Coronary artery (tissue), 2 donors: ENCODE measurements around the gene TRIM38.
"Not testable (repeated sequence)": the region's sequence is repeated elsewhere in the genome, so short reads cannot be mapped to it uniquely, and the experiment has no call there.

Source experiments
- DNase-seq: peaks from one replicate; pipeline ENCODE4 v3.0.0-alpha.2; 2017; ENCODE audit warnings: low spot score
- H3K27ac ChIP-seq, 2 donors: fragments of 200-600 bp; sonication (generic); one replicate each; pipeline ENCODE4 v1.5.1; 2016 to 2019
- H3K4me3 ChIP-seq: fragments of 200-600 bp; sonication (generic); 2 replicates; pipeline ENCODE4 v1.5.1; 2016; ENCODE audit warnings: mild to moderate bottlenecking, moderate library complexity
- TF ChIP-seq, protein P1 (sequence below): fragments of 200-600 bp; sonication (generic); IDR thresholded peaks from one replicate; pipeline ENCODE4 v1.5.1; 2019; ENCODE audit warnings: antibody characterized with exemption

The TRIM38 gene

DNA sequence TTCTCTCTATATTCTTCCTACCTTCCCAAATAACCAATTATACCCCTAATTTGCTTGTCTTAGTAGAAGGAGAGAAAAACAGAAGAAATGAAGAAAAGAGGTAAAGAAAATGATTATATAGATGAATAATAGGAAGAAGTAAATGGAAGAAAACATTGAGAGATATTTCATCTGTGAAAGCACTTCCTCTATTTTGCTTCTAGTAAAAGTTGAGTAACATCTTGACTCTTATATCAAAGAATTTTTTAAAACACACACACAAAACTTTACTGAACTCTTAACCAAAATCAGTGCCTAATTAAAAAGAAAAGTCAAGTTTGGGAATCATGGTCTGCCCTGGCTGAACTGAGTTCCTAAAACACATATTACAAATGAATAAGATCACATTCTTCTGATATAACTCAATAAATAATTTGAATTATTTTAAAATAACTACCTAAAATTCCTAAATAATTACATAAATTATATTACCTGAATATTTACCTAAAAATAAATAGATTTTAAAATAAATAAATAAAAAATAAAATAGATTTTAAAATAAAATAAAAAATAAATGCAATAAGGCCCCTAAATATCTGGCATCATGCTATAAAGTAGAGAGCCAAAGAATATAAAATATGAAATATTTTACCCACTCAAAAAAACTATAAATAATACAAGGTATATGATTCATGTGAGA lies 40.9 kb upstream of the TRIM38 start:
- no peak for DNase-seq
- TF ChIP-seq, protein P1, sequence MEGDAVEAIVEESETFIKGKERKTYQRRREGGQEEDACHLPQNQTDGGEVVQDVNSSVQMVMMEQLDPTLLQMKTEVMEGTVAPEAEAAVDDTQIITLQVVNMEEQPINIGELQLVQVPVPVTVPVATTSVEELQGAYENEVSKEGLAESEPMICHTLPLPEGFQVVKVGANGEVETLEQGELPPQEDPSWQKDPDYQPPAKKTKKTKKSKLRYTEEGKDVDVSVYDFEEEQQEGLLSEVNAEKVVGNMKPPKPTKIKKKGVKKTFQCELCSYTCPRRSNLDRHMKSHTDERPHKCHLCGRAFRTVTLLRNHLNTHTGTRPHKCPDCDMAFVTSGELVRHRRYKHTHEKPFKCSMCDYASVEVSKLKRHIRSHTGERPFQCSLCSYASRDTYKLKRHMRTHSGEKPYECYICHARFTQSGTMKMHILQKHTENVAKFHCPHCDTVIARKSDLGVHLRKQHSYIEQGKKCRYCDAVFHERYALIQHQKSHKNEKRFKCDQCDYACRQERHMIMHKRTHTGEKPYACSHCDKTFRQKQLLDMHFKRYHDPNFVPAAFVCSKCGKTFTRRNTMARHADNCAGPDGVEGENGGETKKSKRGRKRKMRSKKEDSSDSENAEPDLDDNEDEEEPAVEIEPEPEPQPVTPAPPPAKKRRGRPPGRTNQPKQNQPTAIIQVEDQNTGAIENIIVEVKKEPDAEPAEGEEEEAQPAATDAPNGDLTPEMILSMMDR, result no peak
- no peak overlapping the region for H3K4me3 ChIP-seq
- H3K27ac ChIP-seq, result no peak overlapping the region

DNA sequence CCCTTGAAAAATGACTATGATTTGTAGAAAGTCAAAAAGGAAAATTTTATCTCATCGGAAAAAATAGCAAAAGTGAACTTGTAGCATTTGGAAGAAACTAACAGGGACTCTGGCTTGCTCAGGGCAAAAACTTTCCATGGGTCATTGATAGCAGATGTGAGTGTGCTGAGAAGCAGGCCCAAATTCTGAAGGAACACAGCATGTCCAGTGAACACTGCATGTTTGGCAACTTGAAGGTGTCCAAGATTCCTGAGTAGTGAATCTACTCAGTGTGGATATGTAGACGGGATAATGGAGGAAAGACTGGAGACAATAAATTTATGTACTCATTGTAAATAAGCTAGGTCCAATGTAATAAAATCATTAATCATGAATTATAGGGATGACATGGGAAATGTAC lies 40.3 kb upstream of the TRIM38 start:
- no peak for DNase-seq
- no peak overlapping the region for H3K4me3 ChIP-seq
- TF ChIP-seq, protein P1, result no peak
- H3K27ac ChIP-seq, result no peak overlapping the region

DNA sequence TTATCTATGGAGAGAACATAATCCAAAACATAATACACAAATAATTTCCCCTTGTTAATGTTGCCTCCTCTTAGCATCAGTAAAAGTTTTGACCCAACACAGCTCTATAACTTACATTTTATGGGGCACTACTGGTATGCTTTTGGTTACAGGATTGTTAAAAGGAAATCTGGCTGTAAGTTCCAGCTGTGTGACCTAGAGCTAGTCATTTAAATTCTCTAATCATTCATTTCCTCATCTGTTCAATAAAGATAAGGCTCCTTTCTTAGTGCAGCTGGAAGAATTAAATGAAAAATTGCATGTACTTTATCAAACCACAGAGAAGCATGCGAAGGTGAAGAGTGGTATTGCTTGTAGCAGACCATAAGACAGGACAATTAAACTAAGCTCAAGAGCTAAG lies 36.7 kb upstream of the TRIM38 start:
- Histone ChIP-seq H3K27ac (no peak overlapping the region), H3K4me3 (no peak overlapping the region)
- TF ChIP-seq, protein P1, result no peak
- no peak for DNase-seq

DNA sequence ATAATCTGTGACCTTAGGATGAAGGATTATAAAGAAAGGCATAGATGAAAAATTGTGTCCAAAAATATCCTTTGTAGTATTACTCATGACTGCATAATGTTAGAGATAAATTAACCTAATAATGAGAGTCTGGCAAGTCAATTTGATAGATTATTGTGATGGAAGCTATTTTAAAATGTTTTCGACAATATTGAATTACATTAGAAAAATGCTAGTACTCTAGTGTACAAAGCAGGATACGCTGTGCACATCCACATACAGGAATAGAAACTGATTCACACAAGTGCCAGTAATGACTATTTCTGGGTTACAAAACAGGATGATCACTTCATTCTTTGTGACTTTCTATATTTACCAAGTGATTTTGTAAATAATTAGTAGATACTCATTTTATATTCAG lies 35.4 kb upstream of the TRIM38 start:
- DNase-seq, result no peak
- TF ChIP-seq, protein P1, result no peak
- Histone ChIP-seq H3K27ac (no peak overlapping the region), H3K4me3 (no peak overlapping the region)

DNA sequence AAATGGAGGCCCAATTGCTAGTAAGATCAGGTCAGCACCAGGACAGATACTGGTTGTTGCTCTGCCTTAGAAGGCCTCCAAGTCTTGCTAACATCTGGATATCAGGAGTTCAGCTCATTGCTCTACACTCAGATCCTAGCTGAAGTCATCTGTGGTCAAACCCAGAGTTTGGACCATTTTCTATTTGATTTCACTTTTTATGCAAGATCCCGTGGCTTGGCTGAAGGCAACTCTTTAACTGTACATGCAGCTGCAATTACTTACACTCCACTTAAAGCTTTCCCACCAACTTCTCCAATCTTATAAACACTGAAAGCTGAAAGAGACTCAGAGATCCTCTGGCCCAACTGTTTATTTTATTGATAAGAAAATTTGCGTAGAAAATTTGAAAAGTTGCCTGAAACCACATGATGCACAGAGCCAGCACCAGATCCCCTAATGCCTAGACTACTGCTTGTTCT lies 34.8 kb upstream of the TRIM38 start:
- TF ChIP-seq, protein P1, result no peak
- DNase-seq, result no peak
- Histone ChIP-seq H3K27ac (no peak overlapping the region), H3K4me3 (no peak overlapping the region)

DNA sequence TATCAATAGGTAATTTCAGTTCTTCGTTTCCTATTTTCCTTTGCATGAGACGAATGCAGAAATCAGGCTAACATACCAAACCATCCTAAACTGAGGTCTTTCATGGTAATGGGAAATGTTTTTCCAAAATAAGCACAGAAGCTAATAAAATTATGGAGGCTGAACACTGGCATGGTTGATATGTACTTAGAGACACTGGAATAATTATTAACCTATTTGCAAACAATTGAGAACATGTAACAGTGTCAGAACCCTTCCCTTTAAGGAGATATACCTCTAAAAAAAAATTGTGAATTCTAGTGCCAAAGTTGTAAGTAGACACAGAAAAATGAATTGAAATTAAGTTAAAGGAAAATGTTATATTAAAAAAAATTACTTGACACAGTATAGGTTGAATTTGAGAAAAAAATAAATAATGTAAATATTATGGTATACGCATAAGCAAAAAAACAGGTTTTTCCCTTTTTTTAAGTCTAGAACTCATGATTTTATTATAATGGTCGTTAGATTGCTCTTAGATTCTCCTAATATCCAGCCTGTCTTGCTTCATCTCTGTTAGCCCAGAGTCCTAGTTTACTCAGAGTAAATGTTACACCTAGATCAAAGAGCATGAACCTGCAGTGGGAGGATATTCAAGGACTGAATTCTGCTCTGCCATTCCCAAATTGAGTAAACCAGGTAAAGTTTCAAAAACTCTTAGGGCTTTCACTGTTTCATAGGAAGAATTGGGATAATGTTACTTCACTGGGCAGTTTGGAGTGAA lies 33.9 kb upstream of the TRIM38 start:
- H3K4me3 ChIP-seq, result no peak overlapping the region
- TF ChIP-seq, protein P1, result no peak
- no peak for DNase-seq
- H3K27ac ChIP-seq, result no peak overlapping the region

DNA sequence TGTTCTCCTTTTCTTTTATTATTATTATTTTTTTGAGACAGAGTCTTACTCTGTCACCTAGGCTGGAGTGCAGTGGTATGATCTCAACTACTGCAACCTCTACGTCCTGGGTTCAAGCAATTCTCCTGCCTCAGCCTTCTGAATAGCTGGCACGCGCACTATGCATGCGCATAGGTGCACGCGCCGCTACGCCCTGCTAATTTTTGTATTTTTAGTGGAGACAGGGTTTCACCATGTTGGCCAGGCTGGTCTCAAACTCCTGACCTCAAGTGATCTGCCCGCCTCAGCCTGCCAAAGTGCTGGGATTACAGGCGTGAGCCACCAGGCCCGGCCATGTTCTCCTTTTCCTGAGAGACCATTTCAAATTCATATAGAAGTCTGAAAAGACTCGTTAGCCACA lies 32.8 kb upstream of the TRIM38 start:
- DNase-seq, H3K4me3 ChIP-seq, H3K27ac ChIP-seq: not testable (repeated sequence)
